GM19035 (cell line): ENCODE measurements around the gene DEFB114.
A peak's percentile ranks its signal among the peaks of the same experiment; 100 is the strongest.
"Not testable (repeated sequence)": the region's sequence is repeated elsewhere in the genome, so short reads cannot be mapped to it uniquely, and the experiment has no call there.

ENCODE experiments used
- ATAC-seq: cut with Tn5 transposase; IDR thresholded peaks from one replicate; pipeline ENCODE4 v1.9.1; 2021; ENCODE audit not compliant: unreplicated experiment

Gene DEFB114

GRCh38 chr6:49964064-49964463 lies at the start of gene DEFB114:
Gene DEFB114 (minus strand): TSS chr6:49964164. CDS start chr6:49964105, 59 bp downstream.
- ATAC-seq, result no peak

- ATAC-seq, result no peak
Observed at GRCh38 chr6:50007819-50008218, 43.9 kb upstream of the DEFB114 start.

GRCh38 chr6:50003139-50003538 lies 39.2 kb upstream of the DEFB114 start:
- ATAC-seq, result no peak

GRCh38 chr6:49995278-49995677 lies 31.3 kb upstream of the DEFB114 start:
- no peak for ATAC-seq

GRCh38 chr6:49988900-49989299 lies 24.9 kb upstream of the DEFB114 start:
- ATAC-seq, result no peak

- ATAC-seq, result no peak
Observed at GRCh38 chr6:49987749-49988148, 23.8 kb upstream of the DEFB114 start.

- no peak for ATAC-seq
Observed at GRCh38 chr6:49986551-49986950, 22.6 kb upstream of the DEFB114 start.

GRCh38 chr6:49982046-49982445 lies 18.1 kb upstream of the DEFB114 start:
- ATAC-seq, result no peak

- ATAC-seq, result peak; percentile 47
Observed at GRCh38 chr6:49980898-49981297, 16.9 kb upstream of the DEFB114 start.

GRCh38 chr6:49979584-49979983 lies 15.6 kb upstream of the DEFB114 start:
- no peak for ATAC-seq

GRCh38 chr6:49978332-49979226 lies 14.6 kb upstream of the DEFB114 start:
- peak; percentile 49 for ATAC-seq

GRCh38 chr6:49969605-49970004 lies 5.6 kb upstream of the DEFB114 start, which contains the start of gene DEFB113:
Gene DEFB113 (minus strand): TSS chr6:49969625. CDS start chr6:49969625, 0 bp downstream.
- ATAC-seq, result no peak

- no peak for ATAC-seq
Observed at GRCh38 chr6:49966823-49967222, 2.9 kb upstream of the DEFB114 start.

GRCh38 chr6:49966334-49966733 lies 2.4 kb upstream of the DEFB114 start:
- ATAC-seq, result no peak

- no peak for ATAC-seq
Observed at GRCh38 chr6:49958180-49958579, 5.8 kb downstream of the DEFB114 start.

- ATAC-seq, result no peak
Observed at GRCh38 chr6:49955847-49956246, 8.1 kb downstream of the DEFB114 start.

GRCh38 chr6:49951926-49952325 lies 12.0 kb downstream of the DEFB114 start:
- ATAC-seq, result no peak

GRCh38 chr6:49950415-49950751 lies 13.6 kb downstream of the DEFB114 start:
- no peak for ATAC-seq

- no peak for ATAC-seq
Observed at GRCh38 chr6:49949062-49949461, 14.9 kb downstream of the DEFB114 start.

- ATAC-seq, result no peak
Observed at GRCh38 chr6:49946835-49947234, 17.1 kb downstream of the DEFB114 start.

GRCh38 chr6:49944068-49944467 lies 19.9 kb downstream of the DEFB114 start:
- ATAC-seq, result not testable (repeated sequence)

- no peak for ATAC-seq
Observed at GRCh38 chr6:49939993-49940498, 23.9 kb downstream of the DEFB114 start.

- no peak for ATAC-seq
Observed at GRCh38 chr6:49937811-49938210, 26.2 kb downstream of the DEFB114 start.
